ENCODE measurements around the gene SLC5A7. TPM values are rescaled to one million over a fixed set of nuclear protein-coding genes. Genes with fewer than 3 reads are reported as not detected.
A peak's percentile ranks its signal among the peaks of the same experiment; 100 is the strongest.

Gene SLC5A7
- 0.11 TPM for total RNA-seq
- long read RNA-seq, result 0 reads

GRCh38 chr2:107986278-107987217 lies at the start of gene SLC5A7:
Gene SLC5A7 (plus strand): TSS chr2:107986524. CDS start chr2:107988156, 1,632 bp downstream.
- ATAC-seq (no peak), DNase-seq (ENCODE audit: missing footprints) (no peak)
- intact Hi-C loops (cut with DNase I), result no loop called here

- intact Hi-C loops (cut with DNase I), result no loop called here
- ATAC-seq (no peak), DNase-seq (ENCODE audit: missing footprints) (no peak)
Observed at GRCh38 chr2:107961395-107961794, 24.9 kb upstream of the SLC5A7 start.

GRCh38 chr2:107964185-107964584 lies 22.1 kb upstream of the SLC5A7 start:
- intact Hi-C loops (cut with DNase I), result no loop called here
- DNase-seq (ENCODE audit: missing footprints) (no peak), ATAC-seq (no peak)

- no peak for ATAC-seq
Observed at GRCh38 chr2:107984707-107985106, 1.6 kb upstream of the SLC5A7 start.

GRCh38 chr2:107988108-107988507 lies 1.8 kb downstream of the SLC5A7 start:
- DNase-seq (ENCODE audit: missing footprints) (no peak), ATAC-seq (no peak)
- intact Hi-C loops (cut with DNase I), result no loop called here

More at GRCh38 chr2:107984707-107985106, 1.6 kb upstream of the SLC5A7 start:
- intact Hi-C loops (cut with DNase I), result no loop called here
- DNase-seq (ENCODE audit: missing footprints), result no peak

- intact Hi-C loops (cut with DNase I), result no loop called here
- no peak for ATAC-seq
- DNase-seq (ENCODE audit: missing footprints), result no peak
Observed at GRCh38 chr2:107989445-107989844, 3.1 kb downstream of the SLC5A7 start.

- no peak for ATAC-seq
- intact Hi-C loops (cut with DNase I), result no loop called here
- no peak for DNase-seq (ENCODE audit: missing footprints)
Observed at GRCh38 chr2:107990718-107991117, 4.4 kb downstream of the SLC5A7 start.

GRCh38 chr2:107992069-107992468 lies 5.7 kb downstream of the SLC5A7 start:
- DNase-seq (ENCODE audit: missing footprints) (no peak), ATAC-seq (no peak)
- intact Hi-C loops (cut with DNase I), result no loop called here

GRCh38 chr2:107999158-107999557 lies 12.8 kb downstream of the SLC5A7 start:
- intact Hi-C loops (cut with DNase I), result no loop called here
- ATAC-seq, result no peak
- no peak for DNase-seq (ENCODE audit: missing footprints)

- intact Hi-C loops (cut with DNase I), result no loop called here
- no peak for DNase-seq (ENCODE audit: missing footprints)
- ATAC-seq, result no peak
Observed at GRCh38 chr2:108010912-108011591, 24.7 kb downstream of the SLC5A7 start.

- intact Hi-C loops (cut with DNase I), result no loop called here
Observed at GRCh38 chr2:108013305-108013704, 27.0 kb downstream of the SLC5A7 start.

GRCh38 chr2:108022628-108023027 lies 36.3 kb downstream of the SLC5A7 start:
- DNase-seq (ENCODE audit: missing footprints), result no peak
- intact Hi-C loops (cut with DNase I), result no loop called here
- ATAC-seq, result no peak

More at GRCh38 chr2:108013305-108013704, 27.0 kb downstream of the SLC5A7 start:
- ATAC-seq, result no peak
- no peak for DNase-seq (ENCODE audit: missing footprints)

- ATAC-seq (no peak), DNase-seq (ENCODE audit: missing footprints) (no peak)
- intact Hi-C loops (cut with DNase I), result no loop called here
Observed at GRCh38 chr2:108023776-108024175, 37.5 kb downstream of the SLC5A7 start.

GRCh38 chr2:108026092-108026794 lies 39.9 kb downstream of the SLC5A7 start:
- ATAC-seq (no peak), DNase-seq (ENCODE audit: missing footprints) (no peak)

GRCh38 chr2:108029496-108029895 lies 43.2 kb downstream of the SLC5A7 start:
- intact Hi-C loops (cut with DNase I), result no loop called here
- no peak for DNase-seq (ENCODE audit: missing footprints)
- no peak for ATAC-seq

More at GRCh38 chr2:108026092-108026794, 39.9 kb downstream of the SLC5A7 start:
- intact Hi-C loops (cut with DNase I), result no loop called here

- ATAC-seq (no peak), DNase-seq (ENCODE audit: missing footprints) (no peak)
- intact Hi-C loops (cut with DNase I), result no loop called here
Observed at GRCh38 chr2:108029912-108030311, 43.6 kb downstream of the SLC5A7 start.

GRCh38 chr2:108031471-108031941 lies 45.2 kb downstream of the SLC5A7 start:
- ATAC-seq, result no peak
- DNase-seq (ENCODE audit: missing footprints), result peak; percentile 53
- intact Hi-C loops (cut with DNase I), result no loop called here

- ATAC-seq (no peak), DNase-seq (ENCODE audit: missing footprints) (no peak)
- intact Hi-C loops (cut with DNase I), result no loop called here
Observed at GRCh38 chr2:108034843-108035242, 48.5 kb downstream of the SLC5A7 start.

GRCh38 chr2:108048752-108049151 lies 62.4 kb downstream of the SLC5A7 start:
- DNase-seq (ENCODE audit: missing footprints) (no peak), ATAC-seq (no peak)
- intact Hi-C loops (cut with DNase I), result no loop called here

Measured in Right ventricle myocardium inferior (tissue), 1 donor.